ENCODE measurements around the gene MYOM1. TPM values are rescaled to one million over a fixed set of nuclear protein-coding genes. Genes with fewer than 3 reads are reported as not detected.
A peak's percentile ranks its signal among the peaks of the same experiment; 100 is the strongest.

MYOM1 gene
- total RNA-seq, 4 donors from 2014 or later = 0.23 to 2.5 (median 0.52) TPM

GRCh38 chr18:3261373-3262233 is 41.8 kb upstream of the MYOM1 start, which contains the start of gene MYL12B:
Gene MYL12B, plus strand, starts transcription at chr18:3262133. Its CDS starts 10,766 bp downstream, at chr18:3272899.
- DNase-seq = peak; percentile 11
- WGBS, 2 donors = 0 to 1% methylated on average over 20 to 22 of the region's 84 CpGs
- Histone ChIP-seq H3K4me1 (peaks cover 12 to 61% (median 34%) of the 10 kb centered on the region in 3 donors), H3K27ac (peak within 1 kb of the TSS; percentile 95 to 98 (median 98)), H3K36me3 (peaks cover 0 to 26% (median 11%) of the 10 kb centered on the region in 3 donors), H3K27me3 (no peaks in the 10 kb centered on the region), H3K9me3 (no peaks in the 10 kb centered on the region), H3K4me3 (peak within 1 kb of the TSS; percentile 74 to 92 (median 82))
- intact Hi-C loops (cut with DNase I) = loop anchor here (10.0 kb wide), 1 partner anchor 193 kb away; the partner anchor contains the start of gene TGIF1
- TF ChIP-seq CTCF (IDR thresholded peaks at IDR 0.05) (no peak), POLR2A (IDR thresholded peaks at IDR 0.05) (peak in 3 of 4 donors; percentile 72 to 88 (median 80))

GRCh38 chr18:3260995-3261372 is 41.2 kb upstream of the MYOM1 start:
- H3K4me1 ChIP-seq = peaks cover 9 to 61% (median 32%) of the 10 kb centered on the region in 3 donors

GRCh38 chr18:3257627-3258120 is 37.9 kb upstream of the MYOM1 start:
- peaks cover 0 to 50% (median 9%) of the 10 kb centered on the region in 3 donors for H3K4me1 ChIP-seq
- peaks cover 9 to 62% (median 26%) of the 10 kb centered on the region in 3 donors for H3K36me3 ChIP-seq
- H3K27ac ChIP-seq = peak overlapping the region in 3 of 4 donors; percentile 68 to 74 (median 69)

More at GRCh38 chr18:3260995-3261372, 41.2 kb upstream of the MYOM1 start:
- no peaks in the 10 kb centered on the region for H3K9me3 ChIP-seq
- H3K36me3 ChIP-seq = peaks cover 0 to 32% (median 11%) of the 10 kb centered on the region in 3 donors
- H3K4me3 ChIP-seq = peak overlapping the region; percentile 74 to 92 (median 82)
- TF ChIP-seq POLR2A (IDR thresholded peaks at IDR 0.05) (no peak), CTCF (IDR thresholded peaks at IDR 0.05) (no peak)
- intact Hi-C loops (cut with DNase I) = loop anchor here (10.0 kb wide), 1 partner anchor 194 kb away; the partner anchor contains the start of gene TGIF1
- DNase-seq = no peak
- H3K27me3 ChIP-seq = no peaks in the 10 kb centered on the region
- 9 to 11% methylated on average over 5 of the region's 5 CpGs for WGBS, 2 donors
- H3K27ac ChIP-seq = peak overlapping the region; percentile 95 to 98 (median 98)

GRCh38 chr18:3256693-3257626 is 37.2 kb upstream of the MYOM1 start:
- no peak for DNase-seq
- whole genome bisulfite sequencing, 2 donors = 46 to 60% methylated on average over 5 of the region's 5 CpGs

More at GRCh38 chr18:3257627-3258120, 37.9 kb upstream of the MYOM1 start:
- Histone ChIP-seq H3K4me3 (no peak overlapping the region), H3K9me3 (no peaks in the 10 kb centered on the region), H3K27me3 (no peaks in the 10 kb centered on the region)
- 83 to 87% methylated on average over 2 of the region's 2 CpGs for WGBS, 2 donors
- TF ChIP-seq POLR2A (IDR thresholded peaks at IDR 0.05) = no peak
- TF ChIP-seq CTCF (IDR thresholded peaks at IDR 0.05) = no peak
- intact Hi-C loops (cut with DNase I) = no loop called here
- no peak for DNase-seq

More at GRCh38 chr18:3256693-3257626, 37.2 kb upstream of the MYOM1 start:
- intact Hi-C loops (cut with DNase I) = no loop called here
- H3K36me3 ChIP-seq = peaks cover 9 to 62% (median 26%) of the 10 kb centered on the region in 3 donors
- H3K27me3 ChIP-seq = no peaks in the 10 kb centered on the region
- peaks cover 0 to 57% (median 12%) of the 10 kb centered on the region in 3 donors for H3K4me1 ChIP-seq
- TF ChIP-seq CTCF (IDR thresholded peaks at IDR 0.05) (no peak), POLR2A (IDR thresholded peaks at IDR 0.05) (no peak)
- no peak overlapping the region for H3K4me3 ChIP-seq
- peak overlapping the region; percentile 52 to 74 (median 68) for H3K27ac ChIP-seq
- H3K9me3 ChIP-seq = no peaks in the 10 kb centered on the region
